ENCODE data around the gene USP3.

Gene USP3

GRCh38 chr15:63551400-63551799, 47.0 kb downstream of the USP3 start:
- no peak for DNase-seq

GRCh38 chr15:63553388-63553791, 49.0 kb downstream of the USP3 start:
- no peak for DNase-seq

GRCh38 chr15:63554337-63554927, 50.0 kb downstream of the USP3 start:
- no peak for DNase-seq

- DNase-seq, result no peak
Observed at GRCh38 chr15:63555507-63555906, 51.1 kb downstream of the USP3 start.

- DNase-seq, result no peak
Observed at GRCh38 chr15:63556246-63556645, 51.9 kb downstream of the USP3 start.

GRCh38 chr15:63556736-63557135, 52.3 kb downstream of the USP3 start:
- no peak for DNase-seq

GRCh38 chr15:63559753-63560152, 55.4 kb downstream of the USP3 start:
- DNase-seq, result no peak

- no peak for DNase-seq
Observed at GRCh38 chr15:63560741-63561448, 56.5 kb downstream of the USP3 start.

- DNase-seq, result no peak
Observed at GRCh38 chr15:63564093-63564492, 59.7 kb downstream of the USP3 start.

- no peak for DNase-seq
Observed at GRCh38 chr15:63565536-63566186, 61.3 kb downstream of the USP3 start.

GRCh38 chr15:63572749-63573464, 68.5 kb downstream of the USP3 start:
- DNase-seq, result no peak

- DNase-seq, result no peak
Observed at GRCh38 chr15:63573533-63573932, 69.1 kb downstream of the USP3 start.

GRCh38 chr15:63575312-63575711, 70.9 kb downstream of the USP3 start:
- DNase-seq, result no peak

- DNase-seq, result no peak
Observed at GRCh38 chr15:63576441-63576840, 72.0 kb downstream of the USP3 start.

GRCh38 chr15:63582179-63582578, 77.8 kb downstream of the USP3 start:
- no peak for DNase-seq

- no peak for DNase-seq
Observed at GRCh38 chr15:63582718-63583426, 78.5 kb downstream of the USP3 start.

GRCh38 chr15:63586790-63587189, 82.4 kb downstream of the USP3 start:
- DNase-seq, result no peak

- no peak for DNase-seq
Observed at GRCh38 chr15:63587527-63587926, 83.1 kb downstream of the USP3 start.

- DNase-seq, result no peak
Observed at GRCh38 chr15:63588826-63589225, 84.4 kb downstream of the USP3 start.

- DNase-seq, result no peak
Observed at GRCh38 chr15:63593705-63594671, 89.6 kb downstream of the USP3 start.

GRCh38 chr15:63595065-63595464, 90.7 kb downstream of the USP3 start:
- no peak for DNase-seq

- no peak for DNase-seq
Observed at GRCh38 chr15:63595688-63596087, 91.3 kb downstream of the USP3 start.
